RPMI7951 (cell line): ENCODE measurements around the gene SNX18. TPM values are rescaled to one million over a fixed set of nuclear protein-coding genes. Genes with fewer than 3 reads are reported as not detected.

Experiments used
- DNase-seq: peaks from one replicate; pipeline ENCODE4 v3.0.0-alpha.2; 2012; ENCODE audit warnings: low read depth
- total RNA-seq: library from RNA; depleted of rRNA; stranded (reverse); fragments of >200 nt; shearing (Covaris generic); gene quantifications from 2 replicates; pipeline ENCODE4 v1.2.3, GENCODE V29; 2014; rRNA removed

Gene SNX18
- total RNA-seq, 1 experiment from 2014 or later: 9.5 TPM

- no peak for DNase-seq
These were observed 62.2 kb downstream of the SNX18 start for GRCh38 chr5:54579591-54580295.

- peak; percentile 35 for DNase-seq
These were observed 63.6 kb downstream of the SNX18 start for GRCh38 chr5:54580997-54581811.

DNA sequence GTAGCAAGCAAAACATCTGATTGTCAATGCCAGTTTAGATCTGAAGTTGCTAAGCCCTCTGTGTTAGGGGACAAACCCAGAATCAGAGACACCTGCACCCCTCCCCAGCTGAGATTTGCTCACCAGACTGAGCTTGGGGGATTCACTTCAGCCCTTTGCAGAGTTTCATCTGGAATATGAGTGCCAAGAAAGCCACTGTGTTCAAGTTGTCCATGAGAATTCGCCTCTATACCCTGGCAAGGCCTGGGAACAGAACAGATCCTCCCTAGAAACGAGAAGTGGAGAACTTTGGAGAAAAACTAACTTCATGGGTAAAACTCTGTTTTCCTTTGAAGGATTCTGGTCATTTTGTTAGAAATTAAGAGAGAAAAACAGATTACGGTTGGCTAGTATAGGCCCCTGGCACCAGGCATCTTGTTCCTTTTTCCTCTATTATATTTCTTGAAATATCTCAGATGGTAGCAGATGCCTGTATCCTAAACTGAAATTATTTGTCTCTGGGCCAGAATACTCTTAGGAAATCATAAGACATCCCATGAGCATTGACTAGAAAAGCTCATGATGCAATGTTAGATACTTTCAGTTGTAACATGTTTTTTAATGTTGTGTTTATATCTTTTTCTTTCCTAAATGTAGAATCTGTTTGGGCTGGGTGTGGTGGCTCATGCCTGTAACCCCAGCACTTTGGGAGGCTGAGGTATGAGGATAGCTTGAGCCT, 64.4 kb downstream of the SNX18 start:
- DNase-seq: no peak

GRCh38 chr5:54586336-54586735, 68.8 kb downstream of the SNX18 start:
- DNase-seq: no peak

DNA sequence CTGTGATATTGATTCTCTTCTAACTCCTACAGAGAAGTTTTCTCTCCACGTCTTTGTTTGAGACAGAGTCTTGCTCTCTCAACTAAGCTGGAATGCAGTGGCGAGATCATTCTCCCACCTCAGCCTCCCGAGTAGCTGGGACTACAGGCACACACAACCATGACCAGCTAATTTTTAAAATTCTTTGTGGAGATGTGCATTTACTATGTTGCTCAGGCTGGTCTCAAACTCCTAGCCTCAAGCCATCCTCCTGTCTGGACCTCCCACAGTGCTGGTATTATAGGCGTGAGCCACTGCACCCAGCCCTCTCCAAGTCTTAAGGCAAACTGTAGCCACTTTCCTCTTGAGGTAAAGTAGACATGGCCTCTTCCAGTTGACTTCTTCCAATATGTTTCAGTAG, 72.2 kb downstream of the SNX18 start:
- DNase-seq: no peak

DNA sequence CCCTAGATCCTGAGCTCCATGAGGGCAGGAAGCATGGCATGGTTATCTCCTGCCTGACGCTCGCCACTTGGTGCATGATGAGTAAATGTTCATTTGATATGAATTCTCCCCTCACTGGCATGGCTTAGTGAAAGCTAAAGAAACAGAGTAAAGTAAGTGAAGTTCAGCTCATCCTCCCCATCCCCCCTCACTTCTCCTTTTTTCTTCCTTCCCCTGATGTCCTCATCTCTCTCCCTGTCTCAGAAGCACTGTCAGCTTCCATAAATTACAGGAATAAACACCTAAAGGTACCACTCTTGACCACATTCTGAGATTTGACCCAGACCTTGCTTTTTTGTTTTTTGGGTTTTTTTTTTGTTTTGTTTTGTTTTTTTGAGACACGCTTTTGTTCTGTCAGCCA, 73.3 kb downstream of the SNX18 start:
- DNase-seq: no peak

DNA sequence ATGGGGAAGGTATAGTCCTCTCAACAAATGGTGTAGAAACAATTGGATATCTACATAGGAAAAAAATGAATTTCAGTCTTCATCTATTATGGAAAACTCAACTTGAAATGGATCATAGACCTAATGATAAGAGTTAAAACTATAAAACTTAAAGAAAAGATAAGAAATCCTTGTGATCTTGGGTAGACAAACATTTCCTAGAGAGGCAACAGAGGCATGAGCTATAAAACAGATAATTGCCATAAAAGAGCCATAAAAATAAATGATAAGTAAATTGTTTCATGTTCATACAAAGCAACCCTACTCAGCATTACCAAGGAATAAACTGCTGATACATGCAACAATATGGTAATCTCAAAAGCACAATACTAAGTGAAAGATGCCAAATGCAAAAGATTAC, 76.2 kb downstream of the SNX18 start:
- no peak for DNase-seq

- no peak for DNase-seq
These were observed 76.6 kb downstream of the SNX18 start for GRCh38 chr5:54594181-54594580.

GRCh38 chr5:54595721-54596120, 78.2 kb downstream of the SNX18 start:
- DNase-seq: no peak

Other genes with a start within 250 kb of the SNX18 start
- 9.7 and 11.3 TPM in 2 replicates for gene ARL15, start 207.2 kb upstream of the SNX18 start, total RNA-seq
- gene HSPB3, start 62.1 kb upstream of the SNX18 start, total RNA-seq: 3.1 and 3.4 TPM in 2 replicates